IMR-90 (cell line): ENCODE data around the gene AJUBA. TPM values are rescaled to one million over a fixed set of nuclear protein-coding genes. Genes with fewer than 3 reads are reported as not detected.

Source experiments
- ATAC-seq: fragments of 200-7000 bp; cut with Tn5 transposase; 2 replicates; pipeline ENCODE4 v1.9.1; 2020; ENCODE audit warnings: low read depth, mild to moderate bottlenecking, moderate library complexity
- BruUV-seq: library from RNA; stranded (reverse); fragments of 400-500 nt; replicated peaks from 2 replicates; lab custom pipeline; 2021; lab: Mats Ljungman, UMichigan
- CTCF ChIA-PET: fragments of 300-600 bp; formaldehyde crosslinking; extraction: SDS; loops from one replicate; lab custom pipeline; 2021; ENCODE audit warnings: antibody characterized with exemption; lab: Yijun Ruan, JAX
- POLR2A ChIA-PET: fragments of 300-600 bp; sonication (Branson Sonifier 250); formaldehyde crosslinking; loops from one replicate; lab custom pipeline; 2022; ENCODE audit warnings: antibody characterized with exemption; ENCODE audit not compliant: unreplicated experiment; lab: Charles Lee
- DNase-seq: peaks from one replicate; pipeline ENCODE4 v3.0.0; 2013
- H2AFZ ChIP-seq: replicated peaks from 2 replicates; pipeline ENCODE3; 2013; ENCODE audit warnings: low read length, mild to moderate bottlenecking; ENCODE audit not compliant: poor library complexity
- H2AK5ac ChIP-seq: 2 replicates; pipeline ENCODE4 v1.6.1; 2013; ENCODE audit warnings: low read depth, low read length, inconsistent platforms
- H2AK9ac ChIP-seq: replicated peaks from 2 replicates; pipeline ENCODE3; 2013; ENCODE audit warnings: mild to moderate bottlenecking, low read depth, low read length, moderate library complexity; ENCODE audit not compliant: poor library complexity
- H2BK120ac ChIP-seq: 2 replicates; pipeline ENCODE4 v1.6.1; 2013; ENCODE audit warnings: low read depth, low read length, inconsistent platforms
- H2BK15ac ChIP-seq: 3 replicates; pipeline ENCODE4 v1.6.1; 2013; ENCODE audit warnings: low read depth, low read length, inconsistent platforms
- H2BK20ac ChIP-seq: 2 replicates; pipeline ENCODE4 v1.6.1; 2013; ENCODE audit warnings: low read depth, mild to moderate bottlenecking, inconsistent platforms, low read length, moderate library complexity
- H2BK5ac ChIP-seq: 2 replicates; pipeline ENCODE4 v1.6.1; 2013; ENCODE audit warnings: mild to moderate bottlenecking, low read depth, low read length, inconsistent platforms; ENCODE audit not compliant: poor library complexity, severe bottlenecking
- H3K14ac ChIP-seq: replicated peaks from 2 replicates; pipeline ENCODE4 v1.6.1; 2013; ENCODE audit warnings: low read depth, low read length, inconsistent platforms
- H3K18ac ChIP-seq: 2 replicates; pipeline ENCODE4 v1.6.1; 2013; ENCODE audit warnings: low read depth, low read length, control low read depth
- H3K23ac ChIP-seq: 2 replicates; pipeline ENCODE4 v1.6.1; 2013; ENCODE audit warnings: low read depth, low read length, inconsistent platforms
- H3K27ac ChIP-seq: 2 replicates; pipeline ENCODE4 v1.5.1; 2013; ENCODE audit warnings: mild to moderate bottlenecking, control low read depth, low read length; ENCODE audit not compliant: insufficient read depth
- H3K27me3 ChIP-seq: 2 replicates; pipeline ENCODE4 v1.6.1; 2013; ENCODE audit warnings: low read length; ENCODE audit not compliant: control insufficient read depth, insufficient read depth
- H3K36me3 ChIP-seq: 2 replicates; pipeline ENCODE4 v1.6.1; 2013; ENCODE audit warnings: low read length, mixed read lengths; ENCODE audit not compliant: control insufficient read depth, insufficient read depth
- H3K4ac ChIP-seq: 2 replicates; pipeline ENCODE4 v1.6.1; 2013; ENCODE audit warnings: low read depth, low read length, inconsistent platforms
- H3K4me1 ChIP-seq: 2 replicates; pipeline ENCODE4 v1.6.1; 2013; ENCODE audit warnings: low read length, mixed read lengths; ENCODE audit not compliant: control insufficient read depth, insufficient read depth
- H3K4me2 ChIP-seq: 2 replicates; pipeline ENCODE4 v1.6.1; 2013; ENCODE audit warnings: low read depth, mild to moderate bottlenecking, control low read depth, low read length, moderate library complexity
- H3K4me3 ChIP-seq: 2 replicates; pipeline ENCODE4 v1.5.1; 2013; ENCODE audit warnings: low read depth, mild to moderate bottlenecking, control low read depth, low read length, moderate library complexity; ENCODE audit not compliant: insufficient read depth
- H3K56ac ChIP-seq: 2 replicates; pipeline ENCODE4 v1.6.1; 2013; ENCODE audit warnings: low read length, inconsistent platforms; ENCODE audit not compliant: insufficient read depth; ENCODE audit errors: extremely low read depth
- H3K79me1 ChIP-seq, 2 experiments: 2 replicates each; pipeline ENCODE4 v1.6.1; 2013; ENCODE audit warnings: low read length in 2 of 2, inconsistent platforms in 1 of 2, low read depth in 1 of 2
- H3K9ac ChIP-seq: 2 replicates; pipeline ENCODE4 v1.6.1; 2013; ENCODE audit warnings: low read depth, low read length, control low read depth
- H3K9me1 ChIP-seq: 2 replicates; pipeline ENCODE4 v1.6.1; 2013; ENCODE audit warnings: low read length, inconsistent platforms; ENCODE audit not compliant: insufficient read depth
- H3K9me3 ChIP-seq: 2 replicates; pipeline ENCODE4 v1.6.1; 2013; ENCODE audit warnings: low read length; ENCODE audit not compliant: control insufficient read depth, insufficient read depth
- H4K20me1 ChIP-seq: 2 replicates; pipeline ENCODE4 v1.6.1; 2013; ENCODE audit warnings: low read length, inconsistent platforms; ENCODE audit not compliant: insufficient read depth
- H4K5ac ChIP-seq: 2 replicates; pipeline ENCODE4 v1.6.1; 2013; ENCODE audit warnings: mild to moderate bottlenecking, low read depth, low read length, control low read depth
- H4K8ac ChIP-seq, 2 experiments: 2 replicates each; pipeline ENCODE4 v1.6.1; 2013; ENCODE audit warnings: low read depth in 2 of 2, low read length in 2 of 2, control low read depth in 1 of 2, inconsistent platforms in 1 of 2
- H4K91ac ChIP-seq: 2 replicates; pipeline ENCODE4 v1.6.1; 2013; ENCODE audit warnings: low read depth, low read length, inconsistent platforms; ENCODE audit not compliant: insufficient read depth
- CTCF ChIP-seq: conservative IDR thresholded peaks from 2 replicates; pipeline ENCODE4 v1.5.1; 2012; ENCODE audit warnings: mild to moderate bottlenecking, low read depth, low read length, improper control_type of control experiment
- ELK1 ChIP-seq: fragments of 150-350 bp; IDR thresholded peaks from 2 replicates; pipeline ENCODE4 v1.6.1; 2016; ENCODE audit warnings: low read depth, mild to moderate bottlenecking, low read length, moderate library complexity, borderline replicate concordance
- MAFK ChIP-seq: IDR thresholded peaks from 2 replicates; pipeline ENCODE4 v1.6.1; 2012; ENCODE audit warnings: low read depth, low read length, improper control_type of control experiment
- POLR2A ChIP-seq: IDR thresholded peaks from 2 replicates; pipeline ENCODE4 v1.6.1; 2012; ENCODE audit warnings: mild to moderate bottlenecking, low read depth, low read length
- RFX5 ChIP-seq: IDR thresholded peaks from 2 replicates; pipeline ENCODE4 v1.8.0; 2012; ENCODE audit warnings: low read depth, mild to moderate bottlenecking, low read length, moderate library complexity
- WGBS, 2 experiments: methylation state at CpG; one replicate each; pipeline versions ENCODE4 v1.1.5 to v1.1.7; 2013; ENCODE audit warnings: missing lambda C conversion rate in 2 of 2; ENCODE audit not compliant: insufficient read length in 1 of 2; ENCODE audit errors: extremely low coverage in 2 of 2; 5-methylcytosine and 5-hydroxymethylcytosine counted together
- dilution Hi-C: fragments of 300-500 bp; cut with HindIII; formaldehyde crosslinking; loops from one replicate; pipeline ENCODE4 v1.14.3; 2018; ENCODE audit warnings: low sequenced_read_pairs; ENCODE audit not compliant: unreplicated experiment
- in situ Hi-C: fragments of 300-500 bp; cut with MboI; formaldehyde crosslinking; loops from 3 replicates; pipeline ENCODE4 v1.14.3; 2019; ENCODE audit warnings: low sequenced_read_pairs, inconsistent platforms, mixed read lengths
- intact Hi-C: fragments of 100-400 bp; cut with micrococcal nuclease; formaldehyde crosslinking; loops from 2 replicates; pipeline ENCODE4 v1.10.0; 2022
- polyA plus RNA-seq, 3 experiments: library from polyadenylated mRNA; depleted of rRNA; stranded (reverse); fragments of >200 nt; gene quantifications; 2 replicates each; pipeline ENCODE4 v1.2.3, GENCODE V29; 2012; ENCODE audit warnings: low replicate concordance in 1 of 3
- total RNA-seq: library from RNA; depleted of rRNA; stranded (reverse); fragments of >200 nt; gene quantifications from 2 replicates; pipeline ENCODE4 v1.2.3, GENCODE V29; 2012

The AJUBA gene
- total and polyA plus RNA-seq, 2 of the 4 experiments (the other 2 are of a cell fraction) = 46.4 to 67.6 TPM

- Histone ChIP-seq H3K4me1 (peaks cover 4% of the 10 kb centered on the region), H3K23ac (no peak overlapping the region), H3K79me1 (no peaks in the 10 kb centered on the region), H3K4me2 (no peak overlapping the region), H2BK5ac (no peak overlapping the region), H3K9ac (no peak overlapping the region), H3K18ac (no peak overlapping the region), H3K14ac (no peak overlapping the region), H4K8ac (no peak overlapping the region), H2BK20ac (no peak overlapping the region), H3K9me3 (no peaks in the 10 kb centered on the region), H2AK5ac (no peak overlapping the region), H4K91ac (no peak overlapping the region), H3K9me1 (no peaks in the 10 kb centered on the region; the same call in 1 of the 2 replicates), H3K56ac (no peak overlapping the region), H2BK15ac (no peak overlapping the region), H2AK9ac (no peak overlapping the region), H3K4me3 (no peak overlapping the region), H2BK120ac (no peak overlapping the region), H3K36me3 (no peaks in the 10 kb centered on the region), H3K27me3 (no peaks in the 10 kb centered on the region; the same call in 1 of the 2 replicates), H4K5ac (no peak overlapping the region), H4K20me1 (no peaks in the 10 kb centered on the region), H3K27ac (no peak overlapping the region), H2AFZ (no peak overlapping the region), H3K4ac (no peak overlapping the region)
- TF ChIP-seq MAFK (no peak), POLR2A (no peak), ELK1 (no peak), RFX5 (no peak), CTCF (no peak)
- BruUV-seq = no TSS peak
- CTCF ChIA-PET = interaction anchor here (1.2 kb wide), 1 partner anchor 77 kb away, joined by 4 read pairs; no protein-coding TSS in a partner anchor
- intact Hi-C loops = no loop called here
- dilution Hi-C loops = no loop called here
- in situ Hi-C loops = loop anchor here (5.0 kb wide), 1 partner anchor 60 kb away; no protein-coding TSS in a partner anchor
- WGBS, 2 experiments = 80% methylated on average over 6 of the region's 8 CpGs; no CpG with 5 or more reads in 1 of the 2 experiments
- POLR2A ChIA-PET = no interaction called here
- DNase-seq (no peak), ATAC-seq (no peak)
These were observed 9.5 kb upstream of the AJUBA start for GRCh38 chr14:22991852-22992251.
